Testis (tissue), 2 donors: ENCODE data around the gene CCL17.

Source experiments
- POLR2A ChIP-seq: fragments of 450-650 bp; IDR thresholded peaks from one replicate; pipeline ENCODE4 v1.6.1; 2017; ENCODE audit warnings: antibody characterized with exemption, mild to moderate bottlenecking, moderate library complexity
- TF ChIP-seq, protein P1 (sequence below), 3 experiments: fragments of 450-650 bp in 2 of 3; fragments of 200-600 bp in 1 of 3; sonication (generic) in 1 of 3; IDR thresholded peaks; one replicate each; pipeline ENCODE4 v1.5.1; 2016 to 2019; ENCODE audit warnings: antibody characterized with exemption in 3 of 3, mild to moderate bottlenecking in 2 of 3, moderate library complexity in 1 of 3

- TF ChIP-seq, protein P1, sequence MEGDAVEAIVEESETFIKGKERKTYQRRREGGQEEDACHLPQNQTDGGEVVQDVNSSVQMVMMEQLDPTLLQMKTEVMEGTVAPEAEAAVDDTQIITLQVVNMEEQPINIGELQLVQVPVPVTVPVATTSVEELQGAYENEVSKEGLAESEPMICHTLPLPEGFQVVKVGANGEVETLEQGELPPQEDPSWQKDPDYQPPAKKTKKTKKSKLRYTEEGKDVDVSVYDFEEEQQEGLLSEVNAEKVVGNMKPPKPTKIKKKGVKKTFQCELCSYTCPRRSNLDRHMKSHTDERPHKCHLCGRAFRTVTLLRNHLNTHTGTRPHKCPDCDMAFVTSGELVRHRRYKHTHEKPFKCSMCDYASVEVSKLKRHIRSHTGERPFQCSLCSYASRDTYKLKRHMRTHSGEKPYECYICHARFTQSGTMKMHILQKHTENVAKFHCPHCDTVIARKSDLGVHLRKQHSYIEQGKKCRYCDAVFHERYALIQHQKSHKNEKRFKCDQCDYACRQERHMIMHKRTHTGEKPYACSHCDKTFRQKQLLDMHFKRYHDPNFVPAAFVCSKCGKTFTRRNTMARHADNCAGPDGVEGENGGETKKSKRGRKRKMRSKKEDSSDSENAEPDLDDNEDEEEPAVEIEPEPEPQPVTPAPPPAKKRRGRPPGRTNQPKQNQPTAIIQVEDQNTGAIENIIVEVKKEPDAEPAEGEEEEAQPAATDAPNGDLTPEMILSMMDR (IDR thresholded peaks at IDR 0.05), result no peak
- no peak for TF ChIP-seq POLR2A
These were observed 43.2 kb upstream of the CCL17 start for GRCh38 chr16:57361404-57361803.
